ENCODE measurements around the gene SLC4A1AP. TPM values are rescaled to one million over a fixed set of nuclear protein-coding genes. Genes with fewer than 3 reads are reported as not detected.

SLC4A1AP gene
- total RNA-seq, 1 donor from 2014 or later, result 20.9 TPM

DNA sequence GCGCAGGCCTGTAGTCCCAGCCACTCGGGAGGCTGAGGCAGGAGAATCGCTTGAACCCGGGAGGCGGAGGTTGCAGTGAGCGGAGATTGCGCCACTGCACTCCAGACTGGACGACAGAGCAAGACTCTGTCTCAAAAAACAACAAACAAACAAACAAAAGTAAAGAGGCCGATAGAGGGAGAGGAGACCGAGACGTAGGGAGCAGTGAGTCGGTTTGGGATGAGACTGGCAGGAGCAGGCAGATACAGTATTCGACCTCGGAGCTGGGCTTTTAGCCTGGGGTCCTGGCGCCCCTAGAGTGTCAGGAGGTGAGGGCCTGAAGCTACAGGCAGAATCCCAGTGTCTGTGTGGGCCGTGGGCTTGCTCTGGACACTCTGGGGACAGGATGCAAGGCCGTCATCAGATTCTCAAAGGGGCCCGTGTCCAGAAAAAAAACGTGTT lies 51.2 kb downstream of the SLC4A1AP start:
- H3K4me1 Mint-ChIP-seq (ENCODE audit: low read depth, unreplicated experiment), result peaks cover 18% of the 10 kb centered on the region
- Histone ChIP-seq H3K27ac (ENCODE audit: low read depth, low read length) (peak overlapping the region; percentile 60), H3K4me3 (ENCODE audit: insufficient read depth, low read depth, low read length) (peak overlapping the region; percentile 43), H3K9ac (ENCODE audit: low read length) (peak overlapping the region; percentile 85), H3K36me3 (ENCODE audit: insufficient read depth, low read length) (no peaks in the 10 kb centered on the region), H3K4me1 (ENCODE audit: insufficient read depth, low read length) (peaks cover 17% of the 10 kb centered on the region), H3K4me2 (ENCODE audit: low read length) (peak overlapping the region; percentile 87), H3K79me2 (ENCODE audit: insufficient read depth, low read length) (no peaks in the 10 kb centered on the region), H2AFZ (ENCODE audit: low read depth, low read length) (peak overlapping the region; percentile 87), H3K27me3 (ENCODE audit: insufficient read depth, low read length) (no peaks in the 10 kb centered on the region), H4K20me1 (ENCODE audit: insufficient read depth, low read length) (no peaks in the 10 kb centered on the region), H3K9me3 (ENCODE audit: insufficient read depth, low read depth, low read length) (no peaks in the 10 kb centered on the region)
- no peaks in the 10 kb centered on the region for H3K36me3 Mint-ChIP-seq (ENCODE audit: low read depth, unreplicated experiment)
- H3K27me3 Mint-ChIP-seq (ENCODE audit: low read depth, unreplicated experiment), result no peaks in the 10 kb centered on the region
- no peak for TF ChIP-seq EZH2 (IDR thresholded peaks at IDR 0.05; ENCODE audit: insufficient read depth, low read length)
- TF ChIP-seq, protein P1, sequence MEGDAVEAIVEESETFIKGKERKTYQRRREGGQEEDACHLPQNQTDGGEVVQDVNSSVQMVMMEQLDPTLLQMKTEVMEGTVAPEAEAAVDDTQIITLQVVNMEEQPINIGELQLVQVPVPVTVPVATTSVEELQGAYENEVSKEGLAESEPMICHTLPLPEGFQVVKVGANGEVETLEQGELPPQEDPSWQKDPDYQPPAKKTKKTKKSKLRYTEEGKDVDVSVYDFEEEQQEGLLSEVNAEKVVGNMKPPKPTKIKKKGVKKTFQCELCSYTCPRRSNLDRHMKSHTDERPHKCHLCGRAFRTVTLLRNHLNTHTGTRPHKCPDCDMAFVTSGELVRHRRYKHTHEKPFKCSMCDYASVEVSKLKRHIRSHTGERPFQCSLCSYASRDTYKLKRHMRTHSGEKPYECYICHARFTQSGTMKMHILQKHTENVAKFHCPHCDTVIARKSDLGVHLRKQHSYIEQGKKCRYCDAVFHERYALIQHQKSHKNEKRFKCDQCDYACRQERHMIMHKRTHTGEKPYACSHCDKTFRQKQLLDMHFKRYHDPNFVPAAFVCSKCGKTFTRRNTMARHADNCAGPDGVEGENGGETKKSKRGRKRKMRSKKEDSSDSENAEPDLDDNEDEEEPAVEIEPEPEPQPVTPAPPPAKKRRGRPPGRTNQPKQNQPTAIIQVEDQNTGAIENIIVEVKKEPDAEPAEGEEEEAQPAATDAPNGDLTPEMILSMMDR (IDR thresholded peaks at IDR 0.05; ENCODE audit: insufficient read depth, low read depth, low read length), result no peak
- H3K4me3 Mint-ChIP-seq (ENCODE audit: unreplicated experiment), result peak overlapping the region; percentile 69
- H3K27ac Mint-ChIP-seq (ENCODE audit: unreplicated experiment), result peak overlapping the region; percentile 70
- DNase-seq (ENCODE audit: low read depth) (no peak), FAIRE-seq (no peak)
- H3K9me3 Mint-ChIP-seq (ENCODE audit: unreplicated experiment), result no peaks in the 10 kb centered on the region

DNA sequence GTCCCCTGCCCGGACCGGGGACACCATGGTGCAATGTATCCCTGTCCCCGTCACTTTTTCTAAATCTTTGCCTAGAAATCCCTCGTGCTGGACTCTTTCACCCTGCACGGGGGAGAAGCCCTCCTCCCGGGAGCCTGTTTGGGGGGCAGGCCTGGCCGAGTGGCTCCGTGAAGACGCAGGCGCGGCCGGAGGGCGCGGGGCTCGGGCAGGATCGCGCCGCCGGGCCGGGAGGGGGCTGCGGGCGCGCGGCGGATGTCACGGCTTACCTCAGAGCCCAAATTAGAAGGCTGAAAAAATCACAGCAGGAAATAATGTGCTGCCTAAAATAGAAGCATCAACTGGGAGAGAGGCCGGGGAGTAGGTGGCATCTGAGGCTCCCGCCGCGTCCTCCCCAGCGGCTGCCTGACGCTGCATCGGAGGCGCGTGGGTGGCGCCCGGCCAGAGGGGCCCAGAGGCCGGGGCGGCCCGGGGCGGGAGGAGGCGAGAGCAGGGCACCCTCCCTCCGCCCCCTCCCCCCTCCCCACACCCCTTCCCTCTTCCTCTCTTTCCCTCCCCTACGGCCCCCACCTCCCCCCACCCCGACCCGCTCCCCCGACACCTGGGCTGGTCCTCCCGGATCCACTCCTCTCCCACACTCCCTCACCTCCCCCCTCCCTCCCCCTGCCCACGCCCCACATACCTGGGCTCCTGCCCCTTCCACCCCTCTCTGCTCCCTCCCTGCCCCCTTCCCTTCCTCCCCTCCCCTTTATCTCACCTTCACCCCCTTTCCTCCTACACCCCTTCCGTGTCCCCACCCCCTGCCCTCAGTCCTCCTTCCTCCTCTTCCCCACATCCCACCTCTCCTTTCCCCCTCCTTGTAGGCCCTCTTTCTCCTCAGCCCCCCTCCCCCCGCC lies 51.9 kb downstream of the SLC4A1AP start:
- H3K4me1 Mint-ChIP-seq (ENCODE audit: low read depth, unreplicated experiment), result peaks cover 24% of the 10 kb centered on the region
- H3K4me3 Mint-ChIP-seq (ENCODE audit: unreplicated experiment), result peak overlapping the region; percentile 69
- Histone ChIP-seq H4K20me1 (ENCODE audit: insufficient read depth, low read length) (no peaks in the 10 kb centered on the region), H3K9me3 (ENCODE audit: insufficient read depth, low read depth, low read length) (no peaks in the 10 kb centered on the region), H2AFZ (ENCODE audit: low read depth, low read length) (peak overlapping the region; percentile 87), H3K27ac (ENCODE audit: low read depth, low read length) (peak overlapping the region; percentile 60), H3K4me1 (ENCODE audit: insufficient read depth, low read length) (peaks cover 24% of the 10 kb centered on the region), H3K4me3 (ENCODE audit: insufficient read depth, low read depth, low read length) (peak overlapping the region; percentile 43), H3K4me2 (ENCODE audit: low read length) (peak overlapping the region; percentile 87), H3K9ac (ENCODE audit: low read length) (peak overlapping the region; percentile 85), H3K36me3 (ENCODE audit: insufficient read depth, low read length) (no peaks in the 10 kb centered on the region), H3K27me3 (ENCODE audit: insufficient read depth, low read length) (no peaks in the 10 kb centered on the region), H3K79me2 (ENCODE audit: insufficient read depth, low read length) (no peaks in the 10 kb centered on the region)
- no peak for FAIRE-seq
- no peak for TF ChIP-seq EZH2 (IDR thresholded peaks at IDR 0.05; ENCODE audit: insufficient read depth, low read length)
- TF ChIP-seq, protein P1 (IDR thresholded peaks at IDR 0.05; ENCODE audit: insufficient read depth, low read depth, low read length), result no peak
- no peaks in the 10 kb centered on the region for H3K27me3 Mint-ChIP-seq (ENCODE audit: low read depth, unreplicated experiment)
- no peaks in the 10 kb centered on the region for H3K9me3 Mint-ChIP-seq (ENCODE audit: unreplicated experiment)
- H3K27ac Mint-ChIP-seq (ENCODE audit: unreplicated experiment), result no peak overlapping the region
- H3K36me3 Mint-ChIP-seq (ENCODE audit: low read depth, unreplicated experiment), result no peaks in the 10 kb centered on the region
- peak; percentile 62 for DNase-seq (ENCODE audit: low read depth)

Data from astrocyte (in vitro differentiated cells and primary cell).